ENCODE results near the gene ASCC3. TPM values are rescaled to one million over a fixed set of nuclear protein-coding genes. Genes with fewer than 3 reads are reported as not detected.

The ASCC3 gene
- total RNA-seq, 4 donors from 2014 or later = 20.3 to 26.2 (median 22.4) TPM

GRCh38 chr6:100461278-100461916 is 419.7 kb downstream of the ASCC3 start:
- intact Hi-C loops (cut with DNase I) = no loop called here
- Histone ChIP-seq H3K27me3 (peaks cover 19 to 100% (median 98%) of the 10 kb centered on the region in 4 donors), H3K36me3 (no peaks in the 10 kb centered on the region), H3K4me3 (no peak overlapping the region), H3K27ac (replicated peaks in 1 of 4) (no peak overlapping the region), H3K9me3 (peaks cover 0 to 5% (median 0%) of the 10 kb centered on the region in 4 donors), H3K4me1 (peaks cover 15 to 45% (median 33%) of the 10 kb centered on the region in 4 donors)
- TF ChIP-seq POLR2A (IDR thresholded peaks at IDR 0.05; ENCODE audit: low read depth) (no peak), EP300 (IDR thresholded peaks at IDR 0.05) (no peak), CTCF (IDR thresholded peaks at IDR 0.05) (no peak), POLR2AphosphoS5 (IDR thresholded peaks at IDR 0.05) (no peak)
- 9% methylated on average over 29 of the region's 29 CpGs for WGBS
- peak; percentile 86 for DNase-seq (ENCODE audit: extremely low spot score)

GRCh38 chr6:100460650-100461204 is 420.4 kb downstream of the ASCC3 start:
- TF ChIP-seq POLR2AphosphoS5 (IDR thresholded peaks at IDR 0.05) (no peak), POLR2A (IDR thresholded peaks at IDR 0.05; ENCODE audit: low read depth) (no peak), CTCF (IDR thresholded peaks at IDR 0.05) (no peak), EP300 (IDR thresholded peaks at IDR 0.05) (no peak)
- WGBS = 6% methylated on average over 9 of the region's 9 CpGs
- no peaks in the 10 kb centered on the region for H3K36me3 ChIP-seq
- intact Hi-C loops (cut with DNase I) = no loop called here
- no peak overlapping the region for H3K27ac ChIP-seq (replicated peaks in 1 of 4)
- peak; percentile 31 for DNase-seq (ENCODE audit: extremely low spot score)
- peaks cover 19 to 100% (median 98%) of the 10 kb centered on the region in 4 donors for H3K27me3 ChIP-seq
- peaks cover 15 to 49% (median 36%) of the 10 kb centered on the region in 4 donors for H3K4me1 ChIP-seq
- no peak overlapping the region for H3K4me3 ChIP-seq
- peaks cover 0 to 7% (median 0%) of the 10 kb centered on the region in 4 donors for H3K9me3 ChIP-seq

- intact Hi-C loops (cut with DNase I) = no loop called here
- Histone ChIP-seq H3K9me3 (peaks cover 0 to 7% (median 0%) of the 10 kb centered on the region in 4 donors), H3K27me3 (peaks cover 20 to 100% (median 98%) of the 10 kb centered on the region in 4 donors), H3K27ac (replicated peaks in 1 of 4) (no peak overlapping the region), H3K4me1 (peaks cover 8 to 50% (median 31%) of the 10 kb centered on the region in 4 donors), H3K4me3 (no peak overlapping the region), H3K36me3 (no peaks in the 10 kb centered on the region)
- TF ChIP-seq CTCF (IDR thresholded peaks at IDR 0.05) (no peak), POLR2AphosphoS5 (IDR thresholded peaks at IDR 0.05) (no peak), EP300 (IDR thresholded peaks at IDR 0.05) (no peak), POLR2A (IDR thresholded peaks at IDR 0.05; ENCODE audit: low read depth) (no peak)
- DNase-seq (ENCODE audit: extremely low spot score) = no peak
Measured at GRCh38 chr6:100459592-100460184, 421.4 kb downstream of the ASCC3 start.

GRCh38 chr6:100458841-100459591 is 422.1 kb downstream of the ASCC3 start:
- no peak overlapping the region for H3K27ac ChIP-seq (replicated peaks in 1 of 4)

More at GRCh38 chr6:100458841-100459591, 422.1 kb downstream of the ASCC3 start:
- Histone ChIP-seq H3K4me1 (peaks cover 6 to 47% (median 29%) of the 10 kb centered on the region in 4 donors), H3K36me3 (no peaks in the 10 kb centered on the region), H3K9me3 (peaks cover 0 to 7% (median 0%) of the 10 kb centered on the region in 4 donors), H3K4me3 (no peak overlapping the region), H3K27me3 (peaks cover 14 to 100% (median 98%) of the 10 kb centered on the region in 4 donors)
- no peak for TF ChIP-seq POLR2A (IDR thresholded peaks at IDR 0.05; ENCODE audit: low read depth)
- TF ChIP-seq EP300 (IDR thresholded peaks at IDR 0.05) = no peak
- TF ChIP-seq POLR2AphosphoS5 (IDR thresholded peaks at IDR 0.05) = no peak
- no peak for TF ChIP-seq CTCF (IDR thresholded peaks at IDR 0.05)
- peak; percentile 2 for DNase-seq (ENCODE audit: extremely low spot score)
- intact Hi-C loops (cut with DNase I) = no loop called here
- 20% methylated on average over 10 of the region's 10 CpGs for WGBS
